Naive thymus-derived CD4-positive, alpha-beta T cell (primary cell): ENCODE measurements around the gene SEC14L5. TPM values are rescaled to one million over a fixed set of nuclear protein-coding genes. Genes with fewer than 3 reads are reported as not detected.
"Not testable (repeated sequence)": the region's sequence is repeated elsewhere in the genome, so short reads cannot be mapped to it uniquely, and the experiment has no call there.

ENCODE experiments used
- ATAC-seq: fragments of 150-1000 bp; cut with Tn5 transposase; 2 replicates; pipeline ENCODE4 v1.10.0; 2021; ENCODE audit warnings: mild to moderate bottlenecking, moderate library complexity
- CTCF ChIA-PET: fragments of 350-600 bp; sonication (Branson Sonifier 250); formaldehyde crosslinking; loops from one replicate; lab custom pipeline; 2021; ENCODE audit warnings: antibody characterized with exemption; lab: Charles Lee
- POLR2A ChIA-PET: fragments of 350-600 bp; sonication (Branson Sonifier 250); formaldehyde crosslinking; loops from one replicate; lab custom pipeline; 2021; ENCODE audit warnings: antibody characterized with exemption, inconsistent platforms; lab: Charles Lee
- DNase-seq, 9 donors: peaks; one replicate each; pipeline versions ENCODE4 v3.0.0 to v3.0.0-alpha.2; 2020 to 2022; ENCODE audit warnings: mixed read lengths in 1 of 9
- H3K27ac ChIP-seq: one replicate; pipeline ENCODE4 v1.7.0; 2013; ENCODE audit warnings: mild to moderate bottlenecking, low read depth, low read length, moderate library complexity
- H3K27me3 ChIP-seq, 2 donors: one replicate each; pipeline ENCODE4 v1.7.0; 2013; ENCODE audit warnings: low read length in 2 of 2, mild to moderate bottlenecking in 2 of 2, moderate library complexity in 2 of 2; ENCODE audit not compliant: control insufficient read depth in 2 of 2, insufficient read depth in 2 of 2
- H3K36me3 ChIP-seq, 3 experiments: 1 replicate in 2 of 3; 2 replicates in 1 of 3; pipeline ENCODE4 v1.7.0; 2013; ENCODE audit warnings: low read length in 3 of 3, mild to moderate bottlenecking in 3 of 3, moderate library complexity in 1 of 3; ENCODE audit not compliant: insufficient read depth in 3 of 3, control insufficient read depth in 2 of 3
- H3K4me1 ChIP-seq, 2 donors: one replicate each; pipeline ENCODE4 v1.7.0; 2013; ENCODE audit warnings: low read length in 2 of 2, mild to moderate bottlenecking in 2 of 2, moderate library complexity in 1 of 2; ENCODE audit not compliant: control insufficient read depth in 2 of 2, insufficient read depth in 2 of 2
- H3K4me3 ChIP-seq: 2 replicates; pipeline ENCODE4 v1.7.0; 2013; ENCODE audit warnings: mild to moderate bottlenecking, low read length
- H3K9me3 ChIP-seq, 3 experiments: 1 replicate in 2 of 3; 2 replicates in 1 of 3; pipeline ENCODE4 v1.7.0; 2013; ENCODE audit warnings: low read length in 3 of 3; ENCODE audit not compliant: control insufficient read depth in 2 of 3
- H3K27ac Mint-ChIP-seq, 9 donors: one replicate each; pipeline ENCODE4 v1.8.0; 2020 to 2022; ENCODE audit warnings: mixed read lengths in 9 of 9, mild to moderate bottlenecking in 8 of 9, moderate library complexity in 5 of 9, inconsistent platforms in 2 of 9
- H3K27me3 Mint-ChIP-seq, 5 donors: one replicate each; pipeline ENCODE4 v1.8.0; 2021 to 2022; ENCODE audit warnings: mixed read lengths in 5 of 5, mild to moderate bottlenecking in 1 of 5
- H3K36me3 Mint-ChIP-seq, 5 donors: one replicate each; pipeline ENCODE4 v1.8.0; 2020 to 2022; ENCODE audit warnings: mixed read lengths in 5 of 5, mild to moderate bottlenecking in 3 of 5, inconsistent platforms in 1 of 5
- H3K4me1 Mint-ChIP-seq, 7 donors: one replicate each; pipeline ENCODE4 v1.8.0; 2020 to 2022; ENCODE audit warnings: mixed read lengths in 7 of 7, mild to moderate bottlenecking in 3 of 7, inconsistent platforms in 1 of 7
- H3K4me3 Mint-ChIP-seq, 10 donors: one replicate each; pipeline ENCODE4 v1.8.0; 2020 to 2022; ENCODE audit warnings: mild to moderate bottlenecking in 10 of 10, mixed read lengths in 10 of 10, moderate library complexity in 6 of 10, inconsistent platforms in 2 of 10
- H3K9me3 Mint-ChIP-seq, 11 donors: one replicate each; pipeline ENCODE4 v1.8.0; 2020 to 2022; ENCODE audit warnings: mixed read lengths in 11 of 11, mild to moderate bottlenecking in 4 of 11, inconsistent platforms in 1 of 11, moderate library complexity in 1 of 11
- intact Hi-C, 2 donors: fragments of 100-400 bp; cut with micrococcal nuclease; formaldehyde crosslinking; loops; one replicate each; pipeline ENCODE4 v1.15.1; 2023
- polyA plus RNA-seq, 2 donors: library from polyadenylated mRNA; unstranded; fragments of 300-500 nt; fragmentation: Illumina TruSeq; gene quantifications; one replicate each; pipeline ENCODE4 v1.2.3, GENCODE V29; 2021
- total RNA-seq, 6 experiments: library from RNA in 5 of 6; stranded (reverse) in 5 of 6; gene quantifications; 1 replicate in 5 of 6; 2 replicates in 1 of 6; pipeline ENCODE4 v1.2.3 and lab custom pipeline; 2021 to 2026

The SEC14L5 gene
- total and polyA plus RNA-seq, 7 experiments from 2014 or later = 0.21 to 1.0 TPM; not detected in 5

DNA sequence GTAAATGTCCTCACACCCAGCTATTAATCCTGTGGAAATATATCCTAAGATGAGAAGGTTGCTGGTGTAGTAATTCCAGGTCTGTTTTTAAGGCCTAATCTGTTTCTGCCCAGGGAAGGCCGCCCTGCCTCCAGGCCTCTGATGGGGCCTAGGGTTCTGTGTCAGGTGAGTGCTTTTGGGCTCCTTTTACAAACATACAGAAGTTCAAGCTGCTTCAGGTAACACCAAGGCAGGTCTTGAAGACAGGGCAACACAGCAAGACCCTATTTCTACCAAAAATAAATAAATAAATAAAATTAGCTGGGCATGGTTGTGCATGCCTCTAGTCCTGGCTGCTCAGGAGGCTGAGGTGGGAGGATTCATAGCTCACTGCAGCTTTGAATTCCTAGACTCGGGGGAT is 30.5 kb upstream of the SEC14L5 start:
- Histone ChIP-seq H3K36me3 (no peaks in the 10 kb centered on the region), H3K4me1 (no peaks in the 10 kb centered on the region), H3K27ac (no peak overlapping the region), H3K9me3 (peaks cover 0 to 19% (median 5%) of the 10 kb centered on the region in 3 experiments), H3K4me3 (no peak overlapping the region), H3K27me3 (no peaks in the 10 kb centered on the region)
- no peak overlapping the region for H3K27ac Mint-ChIP-seq
- peaks cover 0 to 4% (median 0%) of the 10 kb centered on the region in 7 donors for H3K4me1 Mint-ChIP-seq
- POLR2A ChIA-PET = no interaction called here
- DNase-seq (no peak), ATAC-seq (no peak)
- H3K36me3 Mint-ChIP-seq = peaks cover 0 to 19% (median 5%) of the 10 kb centered on the region in 5 donors
- CTCF ChIA-PET = no interaction called here
- peaks cover 5 to 24% (median 13%) of the 10 kb centered on the region in 11 donors for H3K9me3 Mint-ChIP-seq
- H3K4me3 Mint-ChIP-seq = no peak overlapping the region
- intact Hi-C loops = no loop called here
- peaks cover 0 to 11% (median 0%) of the 10 kb centered on the region in 5 donors for H3K27me3 Mint-ChIP-seq

- no peak for DNase-seq
Observed at GRCh38 chr16:4928227-4928626, 29.9 kb upstream of the SEC14L5 start.

GRCh38 chr16:4929619-4930018 is 28.5 kb upstream of the SEC14L5 start:
- H3K4me1 ChIP-seq, H3K4me3 Mint-ChIP-seq, H3K36me3 ChIP-seq, ATAC-seq, DNase-seq, H3K27ac ChIP-seq, H3K27ac Mint-ChIP-seq, POLR2A ChIA-PET, H3K27me3 ChIP-seq, CTCF ChIA-PET, intact Hi-C loops, H3K4me3 ChIP-seq, H3K4me1 Mint-ChIP-seq: not testable (repeated sequence)
- peaks cover 0 to 19% (median 5%) of the 10 kb centered on the region in 3 experiments for H3K9me3 ChIP-seq
- H3K27me3 Mint-ChIP-seq = peaks cover 2 to 14% (median 10%) of the 10 kb centered on the region in 5 donors
- peaks cover 5 to 24% (median 13%) of the 10 kb centered on the region in 11 donors for H3K9me3 Mint-ChIP-seq
- H3K36me3 Mint-ChIP-seq = peaks cover 0 to 19% (median 5%) of the 10 kb centered on the region in 5 donors

More at GRCh38 chr16:4928227-4928626, 29.9 kb upstream of the SEC14L5 start:
- Mint-ChIP-seq H3K4me1 (peaks cover 0 to 4% (median 0%) of the 10 kb centered on the region in 7 donors), H3K27me3 (peaks cover 0 to 11% (median 0%) of the 10 kb centered on the region in 5 donors), H3K9me3 (peaks cover 5 to 24% (median 13%) of the 10 kb centered on the region in 11 donors), H3K36me3 (peaks cover 0 to 19% (median 5%) of the 10 kb centered on the region in 5 donors), H3K4me3 (no peak overlapping the region), H3K27ac (no peak overlapping the region)
- H3K4me3 ChIP-seq = no peak overlapping the region
- ATAC-seq = no peak
- H3K4me1 ChIP-seq = no peaks in the 10 kb centered on the region
- intact Hi-C loops = no loop called here
- H3K27me3 ChIP-seq = no peaks in the 10 kb centered on the region
- no peaks in the 10 kb centered on the region for H3K36me3 ChIP-seq
- no peak overlapping the region for H3K27ac ChIP-seq
- ChIA-PET POLR2A (no interaction called here), CTCF (no interaction called here)
- H3K9me3 ChIP-seq = peaks cover 0 to 19% (median 5%) of the 10 kb centered on the region in 3 experiments

GRCh38 chr16:4931381-4931780 is 26.7 kb upstream of the SEC14L5 start:
- Histone ChIP-seq H3K4me3 (no peak overlapping the region), H3K36me3 (no peaks in the 10 kb centered on the region), H3K9me3 (peaks cover 0 to 12% (median 5%) of the 10 kb centered on the region in 3 experiments), H3K4me1 (no peaks in the 10 kb centered on the region), H3K27me3 (peaks cover 0 to 8% of the 10 kb centered on the region in 2 donors), H3K27ac (no peak overlapping the region)
- Mint-ChIP-seq H3K36me3 (peaks cover 0 to 15% (median 5%) of the 10 kb centered on the region in 5 donors), H3K27ac (no peak overlapping the region), H3K4me1 (peaks cover 0 to 2% (median 0%) of the 10 kb centered on the region in 7 donors), H3K9me3 (peaks cover 5 to 15% (median 7%) of the 10 kb centered on the region in 11 donors), H3K4me3 (no peak overlapping the region), H3K27me3 (peaks cover 12 to 24% (median 19%) of the 10 kb centered on the region in 5 donors)
- ATAC-seq (no peak), DNase-seq (no peak)
- POLR2A ChIA-PET = no interaction called here
- intact Hi-C loops = no loop called here
- CTCF ChIA-PET = interaction anchor here (0.7 kb wide), 1 partner anchor 217 kb away, joined by 3 read pairs; no protein-coding TSS in a partner anchor

GRCh38 chr16:4933433-4933832 is 24.7 kb upstream of the SEC14L5 start:
- ATAC-seq (no peak), DNase-seq (no peak)
- Mint-ChIP-seq H3K27me3 (peaks cover 24 to 39% (median 32%) of the 10 kb centered on the region in 5 donors), H3K27ac (no peak overlapping the region), H3K36me3 (peaks cover 0 to 7% (median 0%) of the 10 kb centered on the region in 5 donors), H3K4me3 (no peak overlapping the region), H3K4me1 (peaks cover 4 to 9% (median 6%) of the 10 kb centered on the region in 7 donors), H3K9me3 (peaks cover 0 to 5% (median 0%) of the 10 kb centered on the region in 11 donors)
- ChIA-PET POLR2A (no interaction called here), CTCF (no interaction called here)
- Histone ChIP-seq H3K27ac (no peak overlapping the region), H3K4me1 (no peaks in the 10 kb centered on the region), H3K9me3 (no peaks in the 10 kb centered on the region), H3K36me3 (no peaks in the 10 kb centered on the region), H3K4me3 (no peak overlapping the region), H3K27me3 (peaks cover 0 to 8% of the 10 kb centered on the region in 2 donors)
- intact Hi-C loops = no loop called here

DNA sequence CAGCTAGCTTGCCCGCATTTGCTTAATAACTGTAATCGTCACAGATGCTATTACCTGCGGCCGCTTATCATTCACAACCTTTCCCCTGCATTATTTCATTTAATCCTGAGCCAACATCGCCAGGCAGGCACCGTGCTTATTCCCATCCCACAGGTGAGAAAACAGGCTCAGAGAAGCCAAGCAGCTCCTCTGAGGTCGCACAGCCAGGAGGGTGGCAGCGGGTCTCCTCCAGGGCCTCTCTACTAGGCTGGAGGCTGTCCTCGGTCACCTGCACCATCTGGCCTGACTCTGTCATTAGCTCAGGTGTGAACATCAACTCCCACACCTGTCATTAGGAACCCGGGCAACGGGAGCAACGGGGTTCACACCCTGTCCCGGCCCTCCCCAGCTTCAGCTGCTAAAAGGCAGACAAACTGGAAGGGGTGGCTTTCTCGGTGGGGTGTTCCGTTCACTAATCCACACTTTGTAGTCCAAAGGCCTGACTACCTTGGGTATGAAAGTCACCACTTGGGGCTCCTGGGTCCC is 24.2 kb upstream of the SEC14L5 start:
- no peaks in the 10 kb centered on the region for H3K4me1 ChIP-seq

More for the DNA sequence above, 24.2 kb upstream of the SEC14L5 start:
- Histone ChIP-seq H3K4me3 (no peak overlapping the region), H3K9me3 (no peaks in the 10 kb centered on the region), H3K36me3 (no peaks in the 10 kb centered on the region), H3K27me3 (peaks cover 0 to 8% of the 10 kb centered on the region in 2 donors), H3K27ac (no peak overlapping the region)
- no peak for DNase-seq
- Mint-ChIP-seq H3K27ac (no peak overlapping the region), H3K4me1 (peaks cover 4 to 10% (median 6%) of the 10 kb centered on the region in 7 donors), H3K36me3 (peaks cover 0 to 6% (median 0%) of the 10 kb centered on the region in 5 donors), H3K9me3 (peaks cover 0 to 5% (median 0%) of the 10 kb centered on the region in 11 donors), H3K27me3 (peaks cover 24 to 41% (median 36%) of the 10 kb centered on the region in 5 donors), H3K4me3 (no peak overlapping the region)
- ChIA-PET POLR2A (no interaction called here), CTCF (no interaction called here)
- intact Hi-C loops = no loop called here
- ATAC-seq = no peak
